GM21526 (cell line): ENCODE results near the gene NAALADL2.
"Not testable (repeated sequence)": the region's sequence is repeated elsewhere in the genome, so short reads cannot be mapped to it uniquely, and the experiment has no call there.

Experiments
- ATAC-seq: cut with Tn5 transposase; IDR thresholded peaks from one replicate; pipeline ENCODE4 v1.9.1; 2021; ENCODE audit warnings: moderate library complexity; ENCODE audit not compliant: unreplicated experiment, low FRiP score

Gene NAALADL2

DNA sequence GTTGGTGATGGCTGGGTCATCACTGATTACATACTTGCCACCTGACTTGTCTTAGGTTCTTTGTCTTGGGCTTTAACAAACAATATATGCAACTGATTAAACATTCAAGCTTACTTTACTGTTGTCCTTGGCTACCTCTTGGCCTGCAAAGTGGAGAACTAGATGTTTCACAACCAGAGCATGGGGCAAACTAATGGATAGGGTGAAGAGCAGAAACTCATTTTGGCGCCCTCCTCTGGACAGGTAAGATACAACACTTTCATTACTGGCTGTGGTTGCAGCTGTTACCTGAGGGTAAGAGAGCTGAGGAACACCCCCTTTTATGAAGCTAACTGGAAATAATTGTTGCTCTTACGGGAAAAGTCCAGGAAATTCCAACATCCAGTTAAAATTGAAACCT lies 262.1 kb downstream of the NAALADL2 start:
- ATAC-seq: no peak

DNA sequence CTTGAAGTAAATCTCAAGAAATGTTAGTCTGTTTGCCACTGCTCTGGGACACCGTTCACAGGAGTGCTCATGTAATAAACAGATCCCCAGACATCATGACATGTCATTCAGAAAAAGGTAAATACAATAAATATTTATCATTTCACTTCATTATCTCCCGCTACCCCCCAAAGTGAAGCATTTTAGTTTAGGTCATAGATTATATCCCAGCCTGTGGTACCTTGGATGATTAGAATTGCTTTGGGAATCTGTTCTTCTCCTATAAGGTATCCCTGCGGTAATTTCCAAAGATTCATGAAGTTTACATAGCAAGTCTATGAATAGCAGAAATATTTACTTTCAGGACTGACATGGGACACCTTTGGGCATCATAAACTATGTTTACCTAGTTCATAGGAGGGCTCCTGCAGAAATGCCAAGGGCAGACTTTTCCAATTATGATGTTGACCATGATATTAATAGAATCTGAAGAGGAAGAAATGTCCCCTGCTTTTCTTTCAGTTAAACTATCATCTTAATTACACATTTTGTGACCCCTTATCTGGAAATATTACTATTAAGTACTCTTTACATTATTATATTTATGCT lies 268.0 kb downstream of the NAALADL2 start:
- ATAC-seq: no peak

DNA sequence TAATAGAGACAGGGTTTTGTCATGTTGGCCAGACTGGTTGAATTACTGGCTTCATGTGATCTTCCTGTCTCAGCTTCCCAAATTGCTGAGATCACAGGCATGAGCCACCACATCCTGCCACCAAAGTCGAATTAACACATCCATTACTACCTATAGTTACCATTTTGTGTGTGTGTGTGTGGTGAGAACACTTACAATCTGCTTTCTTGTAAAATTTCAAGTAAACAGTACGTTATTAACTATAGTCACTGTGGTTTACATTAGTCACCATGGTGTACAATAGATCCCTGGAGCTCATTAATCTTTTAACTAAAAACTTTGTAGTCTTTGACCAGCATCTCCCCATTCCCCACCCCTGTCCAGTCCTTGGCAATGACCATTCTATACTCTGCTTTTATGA lies 270.0 kb downstream of the NAALADL2 start:
- ATAC-seq: no peak

DNA sequence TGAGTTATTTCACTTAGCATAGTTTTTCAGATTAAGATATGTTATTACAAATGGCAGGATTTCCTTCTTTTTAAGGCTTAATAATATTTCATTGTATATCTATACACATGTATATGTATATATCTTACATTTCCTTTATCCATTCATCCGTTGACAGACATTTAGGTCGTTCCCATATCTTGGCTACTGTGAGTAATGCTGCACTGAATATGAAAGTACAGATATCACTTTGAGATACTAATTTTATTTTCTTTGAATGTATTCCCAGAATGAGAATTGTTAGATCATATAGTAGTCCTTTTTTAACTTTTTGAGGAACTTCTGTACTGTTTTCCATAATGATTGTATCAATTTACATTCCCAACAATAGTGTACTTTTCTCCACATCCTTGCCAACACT lies 270.4 kb downstream of the NAALADL2 start:
- ATAC-seq: no peak

DNA sequence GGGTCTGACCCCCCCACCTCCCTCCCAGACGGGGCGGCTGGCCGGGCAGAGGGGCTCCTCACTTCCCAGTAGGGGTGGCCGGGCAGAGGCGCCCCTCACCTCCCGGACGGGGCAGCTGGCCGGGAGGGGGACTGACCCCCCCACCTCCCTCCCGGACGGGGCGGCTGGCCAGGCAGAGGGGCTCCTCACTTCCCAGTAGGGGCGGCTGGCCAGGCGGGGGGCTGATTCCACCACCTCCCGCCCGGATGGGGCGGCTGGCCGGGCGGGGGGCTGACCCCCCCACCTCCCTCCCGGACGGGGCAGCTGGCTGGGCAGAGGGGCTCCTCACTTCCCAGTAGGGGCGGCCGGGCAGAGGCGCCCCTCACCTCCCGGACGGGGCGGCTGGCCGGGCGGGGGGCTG lies 272.7 kb downstream of the NAALADL2 start:
- ATAC-seq: not testable (repeated sequence)

DNA sequence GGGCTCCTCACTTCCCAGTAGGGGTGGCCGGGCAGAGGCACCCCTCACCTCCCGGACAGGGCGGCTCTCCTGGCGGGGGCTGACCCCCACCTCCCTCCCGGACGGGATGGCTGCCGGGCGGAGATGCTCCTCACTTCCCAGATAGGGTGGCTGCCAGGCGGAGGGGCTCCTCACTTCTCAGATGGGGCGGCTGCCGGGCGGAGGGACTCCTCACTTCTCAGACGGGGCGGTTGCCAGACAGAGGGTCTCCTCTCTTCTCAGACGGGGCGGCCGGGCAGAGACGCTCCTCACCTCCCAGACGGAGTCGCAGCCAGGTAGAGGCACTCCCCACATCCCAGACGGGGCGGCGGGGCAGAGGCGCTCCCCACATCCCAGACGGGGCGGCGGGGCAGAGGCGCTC lies 273.6 kb downstream of the NAALADL2 start:
- ATAC-seq: not testable (repeated sequence)

DNA sequence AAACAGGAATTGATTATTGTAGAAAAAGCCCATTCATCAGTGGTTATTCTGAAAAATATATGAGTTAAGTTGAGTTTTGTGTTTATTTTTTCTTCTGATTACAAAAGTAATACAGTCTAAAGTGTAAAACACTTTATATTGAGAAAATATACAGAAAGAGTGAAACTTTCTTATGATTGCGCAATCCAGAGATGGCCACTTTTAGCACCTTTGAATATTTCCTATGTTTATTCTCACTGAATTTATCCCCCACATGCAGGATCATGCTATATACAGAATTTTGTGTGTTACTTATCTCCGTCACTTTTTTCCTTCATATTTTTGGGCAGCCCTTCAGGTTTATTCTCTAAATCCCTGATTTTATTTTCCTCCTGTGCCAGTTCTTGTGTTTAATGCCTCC lies 285.2 kb downstream of the NAALADL2 start:
- ATAC-seq: no peak

DNA sequence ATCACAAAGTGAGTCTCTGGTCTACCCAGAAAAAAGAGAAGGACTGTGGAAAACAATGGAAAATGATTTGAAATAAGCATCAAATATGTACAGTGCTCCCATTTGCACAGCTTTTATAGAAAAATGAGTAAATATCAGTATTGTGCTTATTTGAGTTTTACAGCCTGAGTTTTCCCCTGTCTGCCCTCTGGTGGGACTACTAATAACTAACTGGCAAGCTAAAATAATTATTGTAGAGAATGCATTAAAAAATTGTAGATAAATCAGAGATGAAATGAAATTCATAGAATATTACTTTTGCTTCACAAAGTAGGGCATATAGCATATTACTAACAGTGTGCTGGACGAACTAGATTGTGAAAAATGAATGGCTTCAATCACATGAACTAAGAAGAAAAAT lies 287.1 kb downstream of the NAALADL2 start:
- ATAC-seq: no peak

DNA sequence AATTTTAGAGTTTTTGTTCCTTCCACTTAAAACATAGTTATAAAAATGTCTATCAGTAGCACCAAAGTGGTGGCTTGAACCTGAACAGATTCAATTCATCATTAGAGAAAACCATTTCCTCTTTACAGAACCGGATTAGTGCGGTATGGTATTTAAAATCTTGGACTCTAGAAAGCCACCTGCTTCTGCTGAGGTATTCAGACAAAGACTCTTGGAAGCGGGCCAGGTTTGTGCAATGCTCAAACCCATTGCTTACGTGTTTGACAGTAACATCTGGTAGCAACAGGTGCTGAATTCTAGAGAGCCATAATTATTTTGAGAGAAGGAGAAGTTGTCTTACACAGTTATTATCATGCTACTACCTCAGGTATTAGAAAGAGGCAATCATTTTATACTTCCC lies 290.5 kb downstream of the NAALADL2 start:
- no peak for ATAC-seq

DNA sequence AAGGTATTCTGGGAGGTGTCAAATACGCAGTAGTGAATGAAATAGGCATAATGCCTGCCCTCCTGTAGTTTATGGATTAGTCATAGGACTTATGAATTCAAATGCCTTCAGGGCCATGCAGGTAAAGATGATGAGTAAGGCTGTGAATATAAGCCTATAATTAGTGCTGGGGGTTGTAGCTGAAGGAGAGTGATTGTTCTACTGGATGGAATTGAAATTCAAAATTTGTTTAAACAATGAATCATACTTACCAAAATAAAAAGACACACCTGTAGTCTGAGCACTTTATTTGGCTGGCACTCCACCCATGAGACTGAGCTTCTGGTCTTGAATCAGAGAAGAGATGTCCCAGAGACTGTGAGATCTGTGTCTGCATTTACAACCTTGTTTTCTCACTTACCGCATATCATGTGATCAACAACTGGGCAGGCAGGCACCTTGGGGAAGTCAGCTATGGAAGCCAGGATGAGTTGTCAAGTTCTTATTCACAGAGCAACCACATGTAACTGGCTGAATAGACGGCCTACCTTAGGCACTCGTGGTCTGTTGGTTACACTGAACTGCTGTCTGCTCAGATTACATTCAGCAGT lies 291.8 kb downstream of the NAALADL2 start:
- ATAC-seq: no peak

DNA sequence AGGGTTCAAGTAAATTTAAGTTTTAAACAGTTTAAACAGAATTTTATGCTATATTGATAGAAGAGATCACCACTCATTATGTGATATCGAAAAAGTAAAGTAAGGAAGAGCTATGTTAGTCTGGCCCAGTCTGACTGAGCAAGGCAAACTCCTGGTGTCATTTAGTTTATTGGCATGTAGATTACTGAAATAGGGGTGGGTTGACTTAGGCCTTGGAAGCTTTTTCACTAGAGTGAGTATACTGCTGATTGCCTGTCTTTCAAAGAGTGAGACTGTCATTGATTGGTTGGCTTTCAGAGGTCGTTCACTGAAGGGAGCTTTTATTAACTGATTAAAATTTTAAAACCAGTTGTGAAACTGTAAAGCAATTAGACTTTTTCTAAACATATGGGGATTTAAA lies 294.5 kb downstream of the NAALADL2 start:
- no peak for ATAC-seq

DNA sequence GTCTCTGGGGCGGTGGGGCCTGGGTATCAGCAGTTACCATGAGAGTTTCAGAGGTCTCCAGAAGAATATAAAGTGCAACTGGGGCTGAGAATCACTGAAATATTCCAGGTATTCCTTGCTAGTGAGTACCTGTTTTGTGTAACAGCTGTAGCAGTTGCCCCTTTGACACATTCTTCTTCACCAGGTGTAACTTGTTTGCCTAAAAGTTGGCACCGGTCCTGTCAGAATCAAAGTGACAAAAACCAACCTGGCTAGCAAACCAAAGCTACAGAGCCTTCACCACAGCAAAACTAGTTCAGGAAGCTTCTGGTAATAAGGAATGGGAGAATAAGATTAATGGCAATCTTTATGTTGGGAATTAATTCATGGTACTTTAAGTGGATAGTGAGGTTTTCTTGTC lies 296.0 kb downstream of the NAALADL2 start:
- no peak for ATAC-seq

DNA sequence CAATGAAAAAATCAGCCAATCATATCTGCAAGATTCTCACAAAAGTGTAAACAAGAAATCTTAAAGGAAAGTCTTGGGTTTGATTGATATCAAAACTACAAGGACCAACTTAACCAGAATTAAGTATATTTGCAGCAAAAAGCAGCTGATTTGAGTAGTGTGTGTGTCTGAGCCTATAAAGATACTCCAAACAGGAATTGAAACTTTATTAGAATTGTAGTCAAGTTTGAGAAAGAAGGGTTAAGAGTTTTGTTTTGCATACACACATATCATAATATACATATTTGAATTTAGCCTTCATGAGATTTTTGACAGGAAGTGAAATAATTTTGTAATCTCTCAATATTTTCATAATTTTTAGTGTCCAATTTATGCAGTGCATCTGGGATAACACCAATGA lies 300.1 kb downstream of the NAALADL2 start:
- ATAC-seq: no peak

DNA sequence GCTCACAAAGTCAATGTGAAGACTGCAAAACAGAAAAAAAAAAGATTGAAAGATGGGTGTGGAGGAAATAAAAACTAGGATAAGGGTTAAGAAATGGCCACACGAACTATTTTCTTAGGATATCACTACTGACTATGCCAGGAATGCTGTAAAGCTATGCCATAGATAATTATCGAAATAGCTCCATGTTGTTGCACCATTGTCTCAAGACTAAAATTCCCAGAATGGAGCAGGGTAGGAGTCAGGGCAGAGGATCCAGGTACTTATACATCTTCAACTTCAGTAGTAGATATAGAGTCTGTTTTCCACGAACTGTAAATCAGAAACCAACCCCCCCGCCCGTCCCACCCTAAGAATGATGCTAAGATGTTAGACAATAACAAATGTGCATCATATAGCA lies 302.2 kb downstream of the NAALADL2 start:
- no peak for ATAC-seq

DNA sequence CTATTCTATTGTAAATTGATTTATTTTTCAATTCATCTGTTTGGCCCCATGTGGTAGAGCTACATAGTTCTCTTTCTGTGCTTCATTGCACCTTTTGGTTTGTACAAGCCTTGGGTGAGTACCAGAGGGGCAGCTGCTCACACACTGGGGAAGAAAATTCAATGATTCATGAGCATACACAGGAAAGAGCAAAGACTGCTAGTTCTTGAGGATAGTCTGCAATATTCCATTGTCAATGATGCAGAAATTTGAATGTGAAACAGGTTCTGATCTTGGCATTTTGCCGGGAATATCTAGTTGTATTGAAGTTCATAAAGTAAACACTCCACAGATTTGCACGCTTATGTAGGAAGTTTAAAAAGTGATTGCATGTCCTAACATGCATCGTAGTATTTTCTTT lies 304.6 kb downstream of the NAALADL2 start:
- no peak for ATAC-seq

DNA sequence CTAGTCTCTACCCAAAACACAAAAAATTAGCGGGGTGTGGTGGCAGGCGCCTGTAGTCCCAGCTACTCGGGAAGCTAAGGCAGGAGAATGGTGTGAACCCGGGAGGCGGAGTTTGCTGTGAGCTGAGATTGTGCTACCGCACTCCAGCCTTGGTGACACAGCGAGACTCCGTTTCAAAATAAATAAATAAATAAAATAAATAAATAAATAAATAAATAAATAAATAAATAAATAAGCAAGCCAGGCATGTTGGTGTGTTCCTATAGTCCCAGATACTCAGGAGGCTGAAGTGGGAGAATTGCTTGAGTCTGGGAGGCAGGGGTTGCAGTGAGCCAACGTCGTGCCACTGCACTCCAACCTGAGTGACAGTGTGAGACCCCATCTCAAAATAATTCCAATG lies 314.0 kb downstream of the NAALADL2 start:
- ATAC-seq: not testable (repeated sequence)

DNA sequence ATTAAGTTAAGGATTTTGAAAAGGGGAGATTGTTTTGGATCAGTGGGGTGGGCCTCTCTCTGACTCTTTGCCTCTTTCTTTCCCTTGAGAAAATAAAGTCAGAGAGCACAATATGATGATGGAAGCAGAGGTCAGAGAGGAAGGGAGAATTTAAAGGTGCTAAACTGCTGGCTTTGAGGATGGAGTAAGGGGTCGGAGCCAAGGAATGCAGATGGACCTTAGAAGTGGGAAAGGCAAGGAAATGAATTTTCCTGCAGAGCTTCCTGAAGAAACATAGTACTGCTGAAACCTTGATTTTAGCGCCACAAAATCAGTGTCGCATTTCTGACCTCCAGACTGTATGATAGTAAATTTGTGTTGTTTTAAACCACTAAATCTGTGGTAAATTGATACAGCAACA lies 317.4 kb downstream of the NAALADL2 start:
- no peak for ATAC-seq

DNA sequence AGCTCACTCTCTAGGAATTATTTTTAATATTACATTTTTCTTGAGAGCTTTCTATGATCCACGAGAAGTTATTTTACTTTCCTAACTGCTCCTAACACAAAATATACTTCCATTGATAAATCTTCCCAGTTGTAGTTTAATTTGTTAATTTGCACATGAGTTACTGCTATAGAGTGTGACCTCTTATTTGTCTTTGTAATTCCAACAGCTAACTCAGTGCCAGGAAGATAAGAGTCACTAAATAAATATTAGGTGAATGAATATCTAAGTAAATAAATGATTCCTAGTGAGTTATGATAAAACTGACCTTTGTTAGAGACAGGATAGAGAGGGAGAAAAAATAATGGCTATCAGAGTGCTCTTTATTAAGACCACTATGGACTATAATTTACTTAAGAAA lies 319.9 kb downstream of the NAALADL2 start:
- no peak for ATAC-seq

DNA sequence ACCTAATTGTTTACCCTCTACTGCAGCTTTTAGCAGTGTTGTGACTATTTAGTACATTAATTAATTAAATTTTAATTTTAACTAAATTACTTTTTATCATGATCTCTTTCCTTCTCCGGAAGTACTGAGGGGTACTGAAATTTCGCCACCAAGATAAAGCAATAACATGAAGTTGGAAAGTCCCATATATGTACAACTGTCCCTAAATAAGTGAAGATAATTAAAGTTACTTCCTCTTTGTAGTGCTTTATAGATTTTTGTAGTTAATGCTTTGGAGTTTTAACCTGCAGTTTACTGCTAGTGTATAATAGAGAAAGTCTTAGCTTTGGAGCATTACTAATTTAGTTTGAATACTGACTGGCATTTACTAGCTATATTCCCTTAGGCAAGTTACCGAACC lies 325.3 kb downstream of the NAALADL2 start:
- ATAC-seq: no peak

DNA sequence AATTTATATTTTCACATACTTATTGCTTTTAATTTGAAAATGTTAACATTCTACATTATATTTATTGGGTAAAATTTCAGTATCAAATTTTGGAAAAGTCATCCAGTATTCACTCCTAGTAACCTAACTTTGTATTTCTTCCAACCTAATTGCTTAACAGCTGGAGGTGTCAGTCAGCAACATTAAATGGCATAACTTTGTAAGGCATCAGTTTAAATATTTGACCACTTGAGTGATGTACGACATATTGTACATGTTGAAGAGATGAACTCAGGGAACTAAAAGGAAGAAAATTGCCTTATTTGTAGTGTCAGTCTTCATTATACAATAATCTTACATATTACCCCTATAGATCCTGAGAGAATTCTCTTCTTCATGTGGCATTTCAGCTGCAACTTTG lies 326.8 kb downstream of the NAALADL2 start:
- ATAC-seq: no peak

DNA sequence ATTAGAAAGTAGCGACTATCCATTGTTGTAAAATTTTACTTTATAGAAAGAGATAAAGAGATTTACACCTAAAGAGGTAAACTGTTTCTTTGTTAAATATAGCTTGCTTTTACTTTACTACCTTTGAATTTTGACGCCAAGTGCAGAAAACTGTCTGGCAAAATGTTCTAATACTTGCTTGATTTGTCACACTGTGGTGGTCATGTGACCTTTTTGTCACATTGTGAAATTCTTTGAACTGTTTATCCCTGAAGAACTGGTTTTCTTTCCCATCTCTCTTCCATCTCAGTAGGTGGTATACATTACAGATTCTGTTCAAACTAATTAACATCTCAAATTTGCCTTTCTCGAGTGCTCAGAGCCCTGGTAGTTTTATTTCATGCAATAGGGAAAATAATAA lies 327.4 kb downstream of the NAALADL2 start:
- ATAC-seq: no peak

DNA sequence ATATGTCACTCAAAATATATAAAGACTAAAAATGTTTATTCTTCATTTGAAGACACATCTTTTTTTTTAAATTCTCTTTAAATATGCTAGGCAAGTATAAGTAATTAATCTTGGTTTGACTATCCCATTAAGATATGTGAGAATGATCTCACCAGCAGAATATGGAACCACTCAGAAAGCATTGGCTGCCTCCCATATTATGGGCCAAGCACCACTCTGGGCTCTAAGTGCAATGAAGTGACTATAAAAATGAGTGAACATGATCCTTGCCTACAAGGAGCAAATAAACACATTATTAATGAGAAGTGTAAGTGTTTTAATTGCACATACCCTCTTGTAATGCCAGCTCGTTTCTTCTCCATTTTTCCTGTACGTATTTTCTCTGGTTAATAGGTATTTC lies 328.5 kb downstream of the NAALADL2 start:
- ATAC-seq: no peak

DNA sequence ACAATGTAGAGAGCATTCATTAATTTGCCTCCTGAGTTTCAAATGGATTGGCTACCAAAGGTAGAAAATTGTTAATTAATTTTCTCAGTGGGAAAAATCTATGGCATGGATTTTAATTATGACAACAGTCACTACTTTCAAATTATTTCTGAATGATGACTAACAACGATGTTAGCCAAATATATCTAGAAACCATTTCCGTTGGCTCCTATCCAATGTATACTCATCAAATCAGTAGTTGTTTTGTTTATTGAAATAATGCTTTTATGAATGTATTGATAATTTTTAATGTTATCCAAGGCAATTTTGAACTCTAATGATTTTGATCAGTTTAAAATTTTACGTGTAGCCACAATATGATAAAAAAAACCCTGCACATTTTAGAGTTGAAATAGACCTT lies 333.4 kb downstream of the NAALADL2 start:
- ATAC-seq: no peak
